ENCODE results near the gene OR2S2. TPM values are rescaled to one million over a fixed set of nuclear protein-coding genes. Genes with fewer than 3 reads are reported as not detected.
"Not testable (repeated sequence)": the region's sequence is repeated elsewhere in the genome, so short reads cannot be mapped to it uniquely, and the experiment has no call there.

The OR2S2 gene
- total RNA-seq, 1 donor from 2014 or later, result not detected

GRCh38 chr9:35915681-35916294 is 42.2 kb downstream of the OR2S2 start:
- no peak overlapping the region for H3K27ac Mint-ChIP-seq
- no peaks in the 10 kb centered on the region for H3K27me3 Mint-ChIP-seq
- H3K4me3 Mint-ChIP-seq, result no peak overlapping the region
- H3K9me3 Mint-ChIP-seq, result no peaks in the 10 kb centered on the region
- H3K4me1 Mint-ChIP-seq, result peaks cover 11% of the 10 kb centered on the region
- DNase-seq, result no peak
- intact Hi-C loops (cut with micrococcal nuclease), result no loop called here
- no peaks in the 10 kb centered on the region for H3K36me3 Mint-ChIP-seq (ENCODE audit: low read depth)

- peaks cover 17% of the 10 kb centered on the region for H3K4me1 Mint-ChIP-seq
- H3K27ac Mint-ChIP-seq, result no peak overlapping the region
- no peaks in the 10 kb centered on the region for H3K36me3 Mint-ChIP-seq (ENCODE audit: low read depth)
- no peaks in the 10 kb centered on the region for H3K9me3 Mint-ChIP-seq
- H3K27me3 Mint-ChIP-seq, result no peaks in the 10 kb centered on the region
- intact Hi-C loops (cut with micrococcal nuclease), result no loop called here
- no peak overlapping the region for H3K4me3 Mint-ChIP-seq
- no peak for DNase-seq
Measured at GRCh38 chr9:35914301-35914807, 43.6 kb downstream of the OR2S2 start.

GRCh38 chr9:35913429-35913828 is 44.5 kb downstream of the OR2S2 start:
- H3K4me3 Mint-ChIP-seq; H3K36me3 Mint-ChIP-seq (ENCODE audit: low read depth); H3K9me3 Mint-ChIP-seq; H3K27me3 Mint-ChIP-seq; H3K27ac Mint-ChIP-seq; intact Hi-C loops (cut with micrococcal nuclease); DNase-seq: not testable (repeated sequence)
- peaks cover 25% of the 10 kb centered on the region for H3K4me1 Mint-ChIP-seq

- Mint-ChIP-seq H3K27ac (no peak overlapping the region), H3K27me3 (no peaks in the 10 kb centered on the region), H3K4me3 (no peak overlapping the region), H3K36me3 (ENCODE audit: low read depth) (no peaks in the 10 kb centered on the region), H3K4me1 (peaks cover 28% of the 10 kb centered on the region), H3K9me3 (no peaks in the 10 kb centered on the region)
- DNase-seq, result no peak
- intact Hi-C loops (cut with micrococcal nuclease), result no loop called here
Measured at GRCh38 chr9:35912791-35913400, 45.1 kb downstream of the OR2S2 start.

GRCh38 chr9:35911690-35912089 is 46.3 kb downstream of the OR2S2 start:
- Mint-ChIP-seq H3K27ac (no peak overlapping the region), H3K9me3 (no peaks in the 10 kb centered on the region), H3K27me3 (no peaks in the 10 kb centered on the region), H3K4me1 (peaks cover 32% of the 10 kb centered on the region), H3K4me3 (no peak overlapping the region), H3K36me3 (ENCODE audit: low read depth) (no peaks in the 10 kb centered on the region)
- intact Hi-C loops (cut with micrococcal nuclease), result loop anchor here (1.0 kb wide), 2 partner anchors 8 to 13 kb away; no protein-coding TSS in a partner anchor
- DNase-seq, result no peak

GRCh38 chr9:35910613-35911359 is 47.2 kb downstream of the OR2S2 start:
- peak; percentile 83 for DNase-seq
- intact Hi-C loops (cut with micrococcal nuclease), result loop anchor here (1.0 kb wide), 2 partner anchors 7 to 14 kb away; no protein-coding TSS in a partner anchor
- Mint-ChIP-seq H3K27ac (peak overlapping the region; percentile 92), H3K36me3 (ENCODE audit: low read depth) (no peaks in the 10 kb centered on the region), H3K4me1 (peaks cover 32% of the 10 kb centered on the region), H3K4me3 (peak overlapping the region; percentile 68), H3K9me3 (no peaks in the 10 kb centered on the region), H3K27me3 (no peaks in the 10 kb centered on the region)

GRCh38 chr9:35909687-35910612 is 48.0 kb downstream of the OR2S2 start:
- intact Hi-C loops (cut with micrococcal nuclease), result no loop called here
- H3K9me3 Mint-ChIP-seq, result no peaks in the 10 kb centered on the region

GRCh38 chr9:35909274-35909673 is 48.7 kb downstream of the OR2S2 start, which contains the start of gene SPAAR:
Gene SPAAR, plus strand, starts transcription at chr9:35909490. Its CDS starts 974 bp downstream, at chr9:35910464.
- no peak within 1 kb of the TSS for H3K4me3 Mint-ChIP-seq
- H3K36me3 Mint-ChIP-seq (ENCODE audit: low read depth), result no peaks in the 10 kb centered on the region
- no peaks in the 10 kb centered on the region for H3K27me3 Mint-ChIP-seq
- no peak for DNase-seq
- H3K27ac Mint-ChIP-seq, result no peak within 1 kb of the TSS
- intact Hi-C loops (cut with micrococcal nuclease), result no loop called here
- H3K4me1 Mint-ChIP-seq, result peaks cover 32% of the 10 kb centered on the region
- no peaks in the 10 kb centered on the region for H3K9me3 Mint-ChIP-seq

More at GRCh38 chr9:35909687-35910612, 48.0 kb downstream of the OR2S2 start:
- Mint-ChIP-seq H3K36me3 (ENCODE audit: low read depth) (no peaks in the 10 kb centered on the region), H3K4me3 (no peak overlapping the region), H3K27ac (no peak overlapping the region), H3K27me3 (no peaks in the 10 kb centered on the region), H3K4me1 (peaks cover 32% of the 10 kb centered on the region)
- DNase-seq, result no peak

- no peaks in the 10 kb centered on the region for H3K36me3 Mint-ChIP-seq (ENCODE audit: low read depth)
- no peak overlapping the region for H3K4me3 Mint-ChIP-seq
- intact Hi-C loops (cut with micrococcal nuclease), result no loop called here
- peaks cover 32% of the 10 kb centered on the region for H3K4me1 Mint-ChIP-seq
- no peak for DNase-seq
- no peaks in the 10 kb centered on the region for H3K9me3 Mint-ChIP-seq
- peaks cover 2% of the 10 kb centered on the region for H3K27me3 Mint-ChIP-seq
- no peak overlapping the region for H3K27ac Mint-ChIP-seq
Measured at GRCh38 chr9:35908504-35909125, 49.3 kb downstream of the OR2S2 start.

- Mint-ChIP-seq H3K4me3 (no peak overlapping the region), H3K4me1 (peaks cover 34% of the 10 kb centered on the region), H3K36me3 (ENCODE audit: low read depth) (no peaks in the 10 kb centered on the region), H3K9me3 (no peaks in the 10 kb centered on the region), H3K27ac (peak overlapping the region; percentile 51), H3K27me3 (peaks cover 2% of the 10 kb centered on the region)
- intact Hi-C loops (cut with micrococcal nuclease), result no loop called here
- DNase-seq, result no peak
Measured at GRCh38 chr9:35907711-35908503, 50.0 kb downstream of the OR2S2 start.

Data from activated CD4-positive, alpha-beta T cell treated with anti-CD3 and anti-CD28 coated beads, Interleukin-2, amount 10 ng/mL, durations not matched to agents 24 days and 14 days (primary cell).